Fibroblast of lung (primary cell): ENCODE measurements around the gene DAPK1. TPM values are rescaled to one million over a fixed set of nuclear protein-coding genes. Genes with fewer than 3 reads are reported as not detected.

Experiments
- DNase-seq, 2 donors: peaks; one replicate each; pipeline versions ENCODE4 v3.0.0 to v3.0.0-alpha.2; 2010; ENCODE audit warnings: low read depth in 2 of 2
- H2AFZ ChIP-seq: 2 replicates; pipeline ENCODE4 v1.5.1; 2012; ENCODE audit warnings: low read length, control low read depth, inconsistent platforms
- H3K27ac ChIP-seq: 2 replicates; pipeline ENCODE4 v1.5.1; 2011; ENCODE audit warnings: low read length, control low read depth; ENCODE audit not compliant: insufficient read depth
- H3K27me3 ChIP-seq: 2 replicates; pipeline ENCODE4 v1.5.1; 2011; ENCODE audit warnings: mild to moderate bottlenecking, low read length; ENCODE audit not compliant: control insufficient read depth, insufficient read depth
- H3K36me3 ChIP-seq: 2 replicates; pipeline ENCODE4 v1.5.1; 2011; ENCODE audit warnings: low read length; ENCODE audit not compliant: control insufficient read depth, insufficient read depth
- H3K4me1 ChIP-seq: 2 replicates; pipeline ENCODE4 v1.5.1; 2011; ENCODE audit warnings: low read length; ENCODE audit not compliant: control insufficient read depth, insufficient read depth; ENCODE audit errors: extremely low read depth
- H3K4me2 ChIP-seq: 2 replicates; pipeline ENCODE4 v1.5.1; 2011; ENCODE audit warnings: low read length, control low read depth; ENCODE audit not compliant: insufficient read depth; ENCODE audit errors: extremely low read depth
- H3K4me3 ChIP-seq, 4 experiments: fragments of 200-600 bp in 1 of 4; sonication (generic) in 1 of 4; replicated peaks in 1 of 4; 2 replicates each; pipeline ENCODE4 v1.5.1; 2011 to 2016; ENCODE audit warnings: low read length in 4 of 4, low read depth in 3 of 4, mild to moderate bottlenecking in 3 of 4, control low read depth in 2 of 4, inconsistent platforms in 1 of 4, mixed read lengths in 1 of 4; ENCODE audit not compliant: insufficient read depth in 1 of 4; ENCODE audit errors: control extremely low read depth in 1 of 4
- H3K79me2 ChIP-seq: 2 replicates; pipeline ENCODE4 v1.5.1; 2012; ENCODE audit warnings: mild to moderate bottlenecking, low read length, inconsistent platforms; ENCODE audit not compliant: control insufficient read depth, insufficient read depth
- H3K9ac ChIP-seq: 2 replicates; pipeline ENCODE4 v1.5.1; 2011; ENCODE audit warnings: mild to moderate bottlenecking, low read length, control low read depth; ENCODE audit not compliant: insufficient read depth
- H3K9me3 ChIP-seq: 2 replicates; pipeline ENCODE4 v1.5.1; 2012; ENCODE audit warnings: low read depth, low read length; ENCODE audit not compliant: control insufficient read depth, insufficient read depth
- H4K20me1 ChIP-seq: 2 replicates; pipeline ENCODE4 v1.5.1; 2011; ENCODE audit warnings: low read length; ENCODE audit not compliant: control insufficient read depth, insufficient read depth; ENCODE audit errors: extremely low read depth
- EZH2 ChIP-seq: IDR thresholded peaks from 2 replicates; pipeline ENCODE4 v1.5.1; 2012; ENCODE audit warnings: low read length, control low read depth, mild to moderate bottlenecking; ENCODE audit errors: missing control alignments
- polyA plus RNA-seq, 2 donors: library from polyadenylated mRNA; depleted of rRNA in 1 of 2; stranded (reverse) in 1 of 2; unstranded in 1 of 2; fragments of >200 nt; gene quantifications; 2 replicates each; pipeline ENCODE4 v1.2.1, GENCODE V29; 2011 to 2012; ENCODE audit warnings: missing spikeins in 1 of 2
- total RNA-seq: library from RNA; depleted of rRNA; stranded (reverse); fragments of >200 nt; gene quantifications from 2 replicates; pipeline ENCODE4 v1.2.1, GENCODE V29; 2014
- TF ChIP-seq, protein P1 (sequence below), 2 donors: IDR thresholded peaks in 1 of 2; conservative IDR thresholded peaks in 1 of 2; 1 replicate in 1 of 2; 2 replicates in 1 of 2; pipeline ENCODE4 v1.5.1; 2011 to 2012; ENCODE audit warnings: low read length in 2 of 2, control low read depth in 1 of 2, inconsistent platforms in 1 of 2, low read depth in 1 of 2, mild to moderate bottlenecking in 1 of 2

The DAPK1 gene
- total and polyA plus RNA-seq, 2 donors (not counting 1 experiment from before 2014, with no cell fraction given) = 1.1 to 15.5 TPM

DNA sequence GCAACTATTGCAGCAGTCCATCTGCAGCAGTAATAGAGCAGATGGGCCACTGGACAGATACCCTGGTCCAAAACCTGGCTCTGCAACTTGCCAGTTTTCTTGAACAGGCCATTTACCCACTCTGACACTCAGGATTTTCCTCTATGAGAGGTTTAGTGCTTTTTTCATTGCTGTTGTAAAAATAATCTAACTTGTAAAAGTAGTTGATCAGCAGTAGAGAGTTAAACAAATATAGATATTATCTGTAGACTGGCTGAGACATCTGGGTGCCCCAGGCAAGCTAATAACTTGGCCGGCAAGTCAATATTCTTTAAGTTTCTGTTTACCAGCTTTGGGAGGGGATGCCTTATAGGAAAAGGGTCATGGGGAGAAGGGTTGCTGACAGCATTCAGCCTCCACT lies 4.1 kb downstream of the DAPK1 start:
- TF ChIP-seq, protein P1, sequence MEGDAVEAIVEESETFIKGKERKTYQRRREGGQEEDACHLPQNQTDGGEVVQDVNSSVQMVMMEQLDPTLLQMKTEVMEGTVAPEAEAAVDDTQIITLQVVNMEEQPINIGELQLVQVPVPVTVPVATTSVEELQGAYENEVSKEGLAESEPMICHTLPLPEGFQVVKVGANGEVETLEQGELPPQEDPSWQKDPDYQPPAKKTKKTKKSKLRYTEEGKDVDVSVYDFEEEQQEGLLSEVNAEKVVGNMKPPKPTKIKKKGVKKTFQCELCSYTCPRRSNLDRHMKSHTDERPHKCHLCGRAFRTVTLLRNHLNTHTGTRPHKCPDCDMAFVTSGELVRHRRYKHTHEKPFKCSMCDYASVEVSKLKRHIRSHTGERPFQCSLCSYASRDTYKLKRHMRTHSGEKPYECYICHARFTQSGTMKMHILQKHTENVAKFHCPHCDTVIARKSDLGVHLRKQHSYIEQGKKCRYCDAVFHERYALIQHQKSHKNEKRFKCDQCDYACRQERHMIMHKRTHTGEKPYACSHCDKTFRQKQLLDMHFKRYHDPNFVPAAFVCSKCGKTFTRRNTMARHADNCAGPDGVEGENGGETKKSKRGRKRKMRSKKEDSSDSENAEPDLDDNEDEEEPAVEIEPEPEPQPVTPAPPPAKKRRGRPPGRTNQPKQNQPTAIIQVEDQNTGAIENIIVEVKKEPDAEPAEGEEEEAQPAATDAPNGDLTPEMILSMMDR (conservative IDR thresholded peaks at IDR 0.05 in 1 of 2, IDR thresholded peaks at IDR 0.05 in 1 of 2; ENCODE audit: low read depth in 1 of 2, low read length in 2 of 2) = no peak
- no peak for TF ChIP-seq EZH2
- H3K4me3 ChIP-seq = no peak overlapping the region
- H3K4me1 ChIP-seq = no peaks in the 10 kb centered on the region
- no peaks in the 10 kb centered on the region for H4K20me1 ChIP-seq
- no peaks in the 10 kb centered on the region for H3K27me3 ChIP-seq
- H3K9ac ChIP-seq = no peak overlapping the region
- no peak overlapping the region for H2AFZ ChIP-seq
- no peaks in the 10 kb centered on the region for H3K36me3 ChIP-seq
- DNase-seq = no peak
- H3K27ac ChIP-seq = no peak overlapping the region
- no peak overlapping the region for H3K4me2 ChIP-seq
- no peaks in the 10 kb centered on the region for H3K79me2 ChIP-seq
- H3K9me3 ChIP-seq = no peaks in the 10 kb centered on the region

DNA sequence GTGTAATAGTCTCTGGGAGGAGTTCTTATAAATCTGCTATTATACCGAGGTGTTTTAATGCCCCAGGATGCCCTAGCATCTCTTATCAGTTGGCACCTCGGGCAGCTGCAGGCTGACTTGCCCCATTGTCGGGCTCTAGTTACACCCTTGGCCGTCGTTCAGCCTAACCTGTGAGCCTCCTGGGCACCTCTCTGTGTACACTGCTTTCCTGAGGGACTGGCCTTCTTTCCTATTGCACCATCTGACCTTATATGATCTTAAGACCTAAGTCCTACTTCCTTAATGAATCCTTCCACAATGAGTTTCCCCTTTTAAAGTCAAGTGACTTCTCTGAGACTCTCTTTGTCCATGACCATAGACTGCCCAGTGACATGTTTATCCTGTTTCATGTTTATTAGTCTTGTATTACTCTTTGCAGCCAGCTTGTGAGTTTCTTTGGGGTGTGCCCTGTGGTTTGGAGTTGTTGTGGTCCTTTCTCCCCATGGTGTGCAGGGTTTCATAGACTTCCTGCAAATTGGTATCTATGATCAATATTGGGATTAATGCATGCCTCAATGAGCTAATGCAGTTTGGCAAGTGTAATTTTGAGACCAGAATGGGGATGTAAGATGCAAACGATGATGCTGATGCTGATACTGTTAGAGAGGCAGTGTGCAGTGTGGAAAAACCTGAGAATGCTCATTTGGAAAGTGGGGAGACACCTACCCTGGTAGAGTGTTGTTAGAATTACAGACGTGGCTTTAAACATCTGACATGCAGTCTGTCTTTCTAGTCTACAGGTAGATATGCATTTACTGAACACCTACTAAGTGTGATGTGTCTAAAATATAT lies 4.9 kb downstream of the DAPK1 start:
- Histone ChIP-seq H3K36me3 (no peaks in the 10 kb centered on the region), H3K9ac (no peak overlapping the region), H3K79me2 (no peaks in the 10 kb centered on the region), H3K4me1 (no peaks in the 10 kb centered on the region), H3K4me3 (no peak overlapping the region), H4K20me1 (no peaks in the 10 kb centered on the region), H3K4me2 (no peak overlapping the region), H2AFZ (no peak overlapping the region), H3K9me3 (no peaks in the 10 kb centered on the region), H3K27ac (no peak overlapping the region), H3K27me3 (no peaks in the 10 kb centered on the region)
- TF ChIP-seq, protein P1 (conservative IDR thresholded peaks at IDR 0.05 in 1 of 2, IDR thresholded peaks at IDR 0.05 in 1 of 2; ENCODE audit: low read depth in 1 of 2, low read length in 2 of 2) = no peak
- no peak for TF ChIP-seq EZH2
- DNase-seq = no peak

DNA sequence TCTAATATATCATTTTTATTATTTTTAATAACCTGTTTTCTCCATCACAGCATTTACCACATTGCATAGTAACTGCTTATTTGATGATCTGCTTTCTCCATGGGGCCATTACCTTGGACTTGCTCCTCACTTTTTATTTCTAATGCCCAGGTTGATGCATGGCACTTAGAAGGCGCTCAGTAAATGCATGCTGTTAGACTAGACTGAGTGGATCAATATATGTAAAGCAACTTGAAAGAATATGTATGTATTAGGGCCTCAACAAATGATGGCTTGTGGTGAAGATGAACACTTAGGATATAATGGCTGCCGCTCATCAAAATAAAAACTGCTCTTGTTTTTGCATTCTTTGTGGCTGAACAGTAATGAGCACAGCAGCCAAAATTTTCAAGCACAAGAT lies 5.8 kb downstream of the DAPK1 start:
- no peaks in the 10 kb centered on the region for H4K20me1 ChIP-seq
- H3K4me1 ChIP-seq = no peaks in the 10 kb centered on the region
- TF ChIP-seq EZH2 = no peak
- TF ChIP-seq, protein P1 (conservative IDR thresholded peaks at IDR 0.05 in 1 of 2, IDR thresholded peaks at IDR 0.05 in 1 of 2; ENCODE audit: low read depth in 1 of 2, low read length in 2 of 2) = no peak
- H3K36me3 ChIP-seq = no peaks in the 10 kb centered on the region
- no peaks in the 10 kb centered on the region for H3K79me2 ChIP-seq
- H3K4me3 ChIP-seq = no peak overlapping the region
- no peak overlapping the region for H2AFZ ChIP-seq
- no peak overlapping the region for H3K27ac ChIP-seq
- DNase-seq = no peak
- no peaks in the 10 kb centered on the region for H3K27me3 ChIP-seq
- H3K9ac ChIP-seq = no peak overlapping the region
- no peak overlapping the region for H3K4me2 ChIP-seq
- H3K9me3 ChIP-seq = no peaks in the 10 kb centered on the region
